Mesenchymal stem cell (in vitro differentiated cells and primary cell): ENCODE results near the gene RASGRP2.

Experiments
- DNase-seq: peaks from one replicate; pipeline ENCODE4 v3.0.0-alpha.2; 2013
- H2AFZ ChIP-seq: one replicate; pipeline ENCODE4 v1.6.1; 2013; ENCODE audit warnings: low read depth, mild to moderate bottlenecking, control low read depth, inconsistent platforms, low read length, moderate library complexity
- H2AK5ac ChIP-seq: 2 replicates; pipeline ENCODE4 v1.6.1; 2013; ENCODE audit warnings: low read length, moderate library complexity, mild to moderate bottlenecking, inconsistent platforms; ENCODE audit not compliant: severe bottlenecking
- H2BK120ac ChIP-seq: one replicate; pipeline ENCODE4 v1.6.1; 2013; ENCODE audit warnings: low read depth, mild to moderate bottlenecking, inconsistent platforms, low read length, moderate library complexity
- H2BK12ac ChIP-seq, 2 experiments: one replicate each; pipeline ENCODE4 v1.6.1; 2013; ENCODE audit warnings: inconsistent platforms in 2 of 2, low read length in 2 of 2, mild to moderate bottlenecking in 2 of 2, moderate library complexity in 2 of 2, control low read depth in 1 of 2
- H2BK15ac ChIP-seq: one replicate; pipeline ENCODE4 v1.6.1; 2013; ENCODE audit warnings: mild to moderate bottlenecking, low read depth, inconsistent platforms; ENCODE audit not compliant: poor library complexity, severe bottlenecking
- H2BK5ac ChIP-seq: 2 replicates; pipeline ENCODE4 v1.6.1; 2013; ENCODE audit warnings: low read depth, mild to moderate bottlenecking, low read length, control low read depth, inconsistent platforms; ENCODE audit not compliant: poor library complexity, severe bottlenecking
- H3K14ac ChIP-seq, 2 experiments: one replicate each; pipeline ENCODE4 v1.6.1; 2013; ENCODE audit warnings: inconsistent platforms in 2 of 2, low read length in 2 of 2, control low read depth in 1 of 2, mild to moderate bottlenecking in 1 of 2, moderate library complexity in 1 of 2
- H3K18ac ChIP-seq, 2 experiments: one replicate each; pipeline ENCODE4 v1.6.1; 2013; ENCODE audit warnings: inconsistent platforms in 2 of 2, low read length in 2 of 2, control low read depth in 1 of 2, low read depth in 1 of 2, mild to moderate bottlenecking in 1 of 2
- H3K23ac ChIP-seq, 2 experiments: one replicate each; pipeline ENCODE4 v1.6.1; 2013; ENCODE audit warnings: inconsistent platforms in 2 of 2, low read length in 2 of 2, mild to moderate bottlenecking in 2 of 2, moderate library complexity in 2 of 2, control low read depth in 1 of 2
- H3K27ac ChIP-seq: 2 replicates; pipeline ENCODE4 v1.5.1; 2013; ENCODE audit warnings: mild to moderate bottlenecking, moderate library complexity, low read length, control low read depth, inconsistent platforms; ENCODE audit not compliant: poor library complexity, severe bottlenecking
- H3K27me3 ChIP-seq, 2 experiments: 2 replicates each; pipeline versions ENCODE4 v1.6.1 to v1.7.0; 2013; ENCODE audit warnings: low read length in 2 of 2, mild to moderate bottlenecking in 2 of 2, moderate library complexity in 2 of 2, control low read depth in 1 of 2, inconsistent platforms in 1 of 2; ENCODE audit not compliant: control insufficient read depth in 1 of 2, insufficient read depth in 1 of 2
- H3K36me3 ChIP-seq, 2 experiments: 2 replicates each; pipeline versions ENCODE4 v1.6.1 to v1.7.0; 2013; ENCODE audit warnings: low read length in 2 of 2, control low read depth in 1 of 2, inconsistent platforms in 1 of 2, low read depth in 1 of 2, mild to moderate bottlenecking in 1 of 2; ENCODE audit not compliant: insufficient read depth in 2 of 2, control insufficient read depth in 1 of 2
- H3K4ac ChIP-seq, 2 experiments: one replicate each; pipeline ENCODE4 v1.6.1; 2013; ENCODE audit warnings: inconsistent platforms in 2 of 2, low read length in 2 of 2, mild to moderate bottlenecking in 2 of 2, moderate library complexity in 2 of 2, control low read depth in 1 of 2, low read depth in 1 of 2
- H3K4me1 ChIP-seq: 2 replicates; pipeline ENCODE4 v1.6.1; 2013; ENCODE audit warnings: low read depth, low read length, control low read depth; ENCODE audit not compliant: control insufficient read depth, insufficient read depth
- H3K4me2 ChIP-seq: 2 replicates; pipeline ENCODE4 v1.6.1; 2013; ENCODE audit warnings: low read length, mild to moderate bottlenecking, inconsistent platforms; ENCODE audit not compliant: poor library complexity, severe bottlenecking
- H3K4me3 ChIP-seq, 2 experiments: 2 replicates each; pipeline versions ENCODE4 v1.5.1 to v1.7.0; 2013; ENCODE audit warnings: low read length in 2 of 2, mild to moderate bottlenecking in 2 of 2, control low read depth in 1 of 2, low read depth in 1 of 2; ENCODE audit not compliant: insufficient read depth in 1 of 2
- H3K79me1 ChIP-seq: replicated peaks from 2 replicates; pipeline ENCODE4 v1.6.1; 2013; ENCODE audit warnings: mild to moderate bottlenecking, control low read depth, low read length, inconsistent platforms; ENCODE audit not compliant: poor library complexity, severe bottlenecking
- H3K9ac ChIP-seq: 2 replicates; pipeline ENCODE4 v1.7.0; 2013; ENCODE audit warnings: mild to moderate bottlenecking, low read length, moderate library complexity
- H3K9me3 ChIP-seq: 2 replicates; pipeline ENCODE4 v1.7.0; 2013; ENCODE audit warnings: mild to moderate bottlenecking, low read length; ENCODE audit not compliant: control insufficient read depth
- H4K8ac ChIP-seq: one replicate; pipeline ENCODE4 v1.6.1; 2013; ENCODE audit warnings: inconsistent platforms, mild to moderate bottlenecking, low read length, moderate library complexity
- H4K91ac ChIP-seq: one replicate; pipeline ENCODE4 v1.6.1; 2013; ENCODE audit warnings: mild to moderate bottlenecking, low read length, inconsistent platforms
- WGBS: methylation state at CpG from one replicate; pipeline ENCODE4 v1.1.7; 2013; ENCODE audit warnings: mixed read lengths; 5-methylcytosine and 5-hydroxymethylcytosine counted together

The RASGRP2 gene

GRCh38 chr11:64694026-64694755 lies 49.8 kb downstream of the RASGRP2 start:
- Histone ChIP-seq H3K4me2 (no peak overlapping the region), H2BK5ac (no peak overlapping the region), H3K9ac (no peak overlapping the region), H3K4me3 (no peak overlapping the region), H3K79me1 (no peaks in the 10 kb centered on the region), H3K9me3 (no peaks in the 10 kb centered on the region), H3K4ac (no peak overlapping the region), H2BK12ac (no peak overlapping the region), H3K23ac (no peak overlapping the region), H4K8ac (no peak overlapping the region), H2BK15ac (no peak overlapping the region), H3K14ac (no peak overlapping the region), H4K91ac (no peak overlapping the region), H3K18ac (no peak overlapping the region), H3K4me1 (peaks cover 6% of the 10 kb centered on the region), H2BK120ac (no peak overlapping the region), H2AFZ (no peak overlapping the region), H3K36me3 (no peaks in the 10 kb centered on the region), H2AK5ac (no peak overlapping the region), H3K27me3 (peaks cover 79 to 84% of the 10 kb centered on the region in 2 experiments), H3K27ac (no peak overlapping the region)
- 69% methylated on average over 4 of the region's 4 CpGs for WGBS
- no peak for DNase-seq

- H3K9ac ChIP-seq, result no peak overlapping the region
- peaks cover 9% of the 10 kb centered on the region for H3K4me1 ChIP-seq
- no peak overlapping the region for H3K14ac ChIP-seq
- no peak overlapping the region for H3K4me3 ChIP-seq
- no peak overlapping the region for H3K4ac ChIP-seq
- no peaks in the 10 kb centered on the region for H3K9me3 ChIP-seq
- H3K79me1 ChIP-seq, result no peaks in the 10 kb centered on the region
- peaks cover 71 to 80% of the 10 kb centered on the region in 2 experiments for H3K27me3 ChIP-seq
- no peak overlapping the region for H2BK5ac ChIP-seq
- no peak overlapping the region for H2BK120ac ChIP-seq
- H2AFZ ChIP-seq, result no peak overlapping the region
- H3K36me3 ChIP-seq, result no peaks in the 10 kb centered on the region
- H3K27ac ChIP-seq, result no peak overlapping the region
- no peak overlapping the region for H3K18ac ChIP-seq
- no peak overlapping the region for H2BK12ac ChIP-seq
- H4K8ac ChIP-seq, result no peak overlapping the region
- no peak overlapping the region for H2BK15ac ChIP-seq
- H4K91ac ChIP-seq, result no peak overlapping the region
- DNase-seq, result no peak
- no peak overlapping the region for H3K23ac ChIP-seq
- H3K4me2 ChIP-seq, result no peak overlapping the region
- no peak overlapping the region for H2AK5ac ChIP-seq
- WGBS, result 35% methylated on average over 12 of the region's 13 CpGs
Measured at GRCh38 chr11:64692764-64693331, 51.1 kb downstream of the RASGRP2 start.

- Histone ChIP-seq H3K4me1 (peaks cover 9% of the 10 kb centered on the region), H3K14ac (no peak overlapping the region), H2BK15ac (no peak overlapping the region), H3K4me2 (no peak overlapping the region), H3K27me3 (peaks cover 58 to 67% of the 10 kb centered on the region in 2 experiments), H2BK12ac (no peak overlapping the region), H4K8ac (no peak overlapping the region), H3K18ac (no peak overlapping the region), H3K36me3 (no peaks in the 10 kb centered on the region), H2BK5ac (no peak overlapping the region), H3K4me3 (no peak overlapping the region), H3K23ac (no peak overlapping the region), H3K79me1 (no peaks in the 10 kb centered on the region), H2BK120ac (no peak overlapping the region), H3K9me3 (no peaks in the 10 kb centered on the region), H4K91ac (no peak overlapping the region), H3K27ac (no peak overlapping the region), H2AK5ac (no peak overlapping the region), H2AFZ (no peak overlapping the region), H3K9ac (no peak overlapping the region), H3K4ac (no peak overlapping the region)
- DNase-seq, result no peak
- WGBS, result 100% methylated on average over 1 of the region's 1 CpG
Measured at GRCh38 chr11:64691543-64691942, 52.4 kb downstream of the RASGRP2 start.

GRCh38 chr11:64690235-64690634 lies 53.7 kb downstream of the RASGRP2 start:
- no peaks in the 10 kb centered on the region for H3K79me1 ChIP-seq
- H3K9me3 ChIP-seq, result no peaks in the 10 kb centered on the region
- H3K18ac ChIP-seq, result no peak overlapping the region
- H3K23ac ChIP-seq, result no peak overlapping the region
- H4K8ac ChIP-seq, result no peak overlapping the region
- no peaks in the 10 kb centered on the region for H3K36me3 ChIP-seq
- no peak overlapping the region for H4K91ac ChIP-seq
- H2BK15ac ChIP-seq, result no peak overlapping the region
- H3K4me2 ChIP-seq, result no peak overlapping the region
- no peak overlapping the region for H2AFZ ChIP-seq
- WGBS, result 82% methylated on average over 8 of the region's 8 CpGs
- DNase-seq, result no peak
- H2BK120ac ChIP-seq, result no peak overlapping the region
- H2BK12ac ChIP-seq, result no peak overlapping the region
- H3K4me1 ChIP-seq, result peaks cover 9% of the 10 kb centered on the region
- H3K14ac ChIP-seq, result no peak overlapping the region
- H3K4ac ChIP-seq, result no peak overlapping the region
- no peak overlapping the region for H2BK5ac ChIP-seq
- no peak overlapping the region for H3K27ac ChIP-seq
- H3K27me3 ChIP-seq, result peaks cover 52 to 57% of the 10 kb centered on the region in 2 experiments
- H3K9ac ChIP-seq, result no peak overlapping the region
- H2AK5ac ChIP-seq, result no peak overlapping the region
- no peak overlapping the region for H3K4me3 ChIP-seq
